ENCODE measurements around the gene VPS13C.

Gene VPS13C

GRCh38 chr15:61829514-61829889 lies 230.7 kb downstream of the VPS13C start:
- DNase-seq (ENCODE audit: extremely low spot score) = no peak
- ChIA-PET CTCF (interaction anchor here (1.2 kb wide), 1 partner anchor 9 kb away, joined by 3 read pairs; no protein-coding TSS in a partner anchor), POLR2A (no interaction called here)
- TF ChIP-seq PKNOX1 (IDR thresholded peaks at IDR 0.05) = no peak

- ChIA-PET CTCF (interaction anchor here (1.2 kb wide), 1 partner anchor 10 kb away, joined by 3 read pairs; no protein-coding TSS in a partner anchor), POLR2A (no interaction called here)
- no peak for DNase-seq (ENCODE audit: extremely low spot score)
- TF ChIP-seq FOXK2 (IDR thresholded peaks at IDR 0.05) = no peak
- TF ChIP-seq FOXA1 (IDR thresholded peaks at IDR 0.05) = no peak
- no peak for TF ChIP-seq PKNOX1 (IDR thresholded peaks at IDR 0.05)
- TF ChIP-seq SUZ12 (IDR thresholded peaks at IDR 0.05) = no peak
- no peak for TF ChIP-seq TARDBP (IDR thresholded peaks at IDR 0.05)
- no peak for TF ChIP-seq HDGF (IDR thresholded peaks at IDR 0.05; ENCODE audit: borderline replicate concordance)
- no peak for TF ChIP-seq NFRKB (IDR thresholded peaks at IDR 0.05)
- no peak for TF ChIP-seq L3MBTL2 (conservative IDR thresholded peaks at IDR 0.05)
- no peak for TF ChIP-seq CTBP1 (IDR thresholded peaks at IDR 0.05; ENCODE audit: borderline replicate concordance)
- TF ChIP-seq BHLHE40 (IDR thresholded peaks at IDR 0.05; ENCODE audit: borderline replicate concordance) = no peak
- no peak for TF ChIP-seq SP1 (IDR thresholded peaks at IDR 0.05)
- no peak for TF ChIP-seq ZNF384 (IDR thresholded peaks at IDR 0.05)
- no peak for TF ChIP-seq ARNT (IDR thresholded peaks at IDR 0.05)
Measured at GRCh38 chr15:61828860-61829513, 231.3 kb downstream of the VPS13C start.

GRCh38 chr15:61828008-61828407 lies 232.2 kb downstream of the VPS13C start:
- ChIA-PET CTCF (no interaction called here), POLR2A (no interaction called here)
- TF ChIP-seq FOXK2 (IDR thresholded peaks at IDR 0.05) (no peak), SUZ12 (IDR thresholded peaks at IDR 0.05) (no peak), TARDBP (IDR thresholded peaks at IDR 0.05) (no peak), ELF4 (IDR thresholded peaks at IDR 0.05) (no peak), CTBP1 (IDR thresholded peaks at IDR 0.05; ENCODE audit: borderline replicate concordance) (no peak), FOXA1 (IDR thresholded peaks at IDR 0.05) (no peak), NFRKB (IDR thresholded peaks at IDR 0.05) (no peak), HDGF (IDR thresholded peaks at IDR 0.05; ENCODE audit: borderline replicate concordance) (no peak), LEF1 (IDR thresholded peaks at IDR 0.05; ENCODE audit: borderline replicate concordance) (no peak), ARNT (IDR thresholded peaks at IDR 0.05) (no peak), PKNOX1 (IDR thresholded peaks at IDR 0.05) (no peak), SP1 (IDR thresholded peaks at IDR 0.05) (no peak), BHLHE40 (IDR thresholded peaks at IDR 0.05; ENCODE audit: borderline replicate concordance) (no peak), FOXM1 (IDR thresholded peaks at IDR 0.05; ENCODE audit: borderline replicate concordance) (no peak), L3MBTL2 (conservative IDR thresholded peaks at IDR 0.05) (no peak), ZNF384 (IDR thresholded peaks at IDR 0.05) (no peak)
- DNase-seq (ENCODE audit: extremely low spot score) = no peak

GRCh38 chr15:61827131-61827530 lies 233.1 kb downstream of the VPS13C start:
- no peak for DNase-seq (ENCODE audit: extremely low spot score)
- TF ChIP-seq LEF1 (IDR thresholded peaks at IDR 0.05; ENCODE audit: borderline replicate concordance) (no peak), BHLHE40 (IDR thresholded peaks at IDR 0.05; ENCODE audit: borderline replicate concordance) (no peak), NFRKB (IDR thresholded peaks at IDR 0.05) (no peak)
- ChIA-PET POLR2A (no interaction called here), CTCF (no interaction called here)

GRCh38 chr15:61824291-61824690 lies 236.0 kb downstream of the VPS13C start:
- ChIA-PET CTCF (no interaction called here), POLR2A (no interaction called here)
- TF ChIP-seq HDGF (IDR thresholded peaks at IDR 0.05; ENCODE audit: borderline replicate concordance) (no peak), SUZ12 (IDR thresholded peaks at IDR 0.05) (no peak), FOXA1 (IDR thresholded peaks at IDR 0.05) (no peak), L3MBTL2 (conservative IDR thresholded peaks at IDR 0.05) (no peak), CTBP1 (IDR thresholded peaks at IDR 0.05; ENCODE audit: borderline replicate concordance) (no peak), ARNT (IDR thresholded peaks at IDR 0.05) (no peak), PKNOX1 (IDR thresholded peaks at IDR 0.05) (no peak), ELF4 (IDR thresholded peaks at IDR 0.05) (no peak), BHLHE40 (IDR thresholded peaks at IDR 0.05; ENCODE audit: borderline replicate concordance) (no peak), ZNF384 (IDR thresholded peaks at IDR 0.05) (no peak)
- no peak for DNase-seq (ENCODE audit: extremely low spot score)

GRCh38 chr15:61822511-61822910 lies 237.7 kb downstream of the VPS13C start:
- ChIA-PET POLR2A (no interaction called here), CTCF (interaction anchor here (0.8 kb wide), 1 partner anchor 12 kb away, joined by 4 read pairs; no protein-coding TSS in a partner anchor)
- TF ChIP-seq BHLHE40 (IDR thresholded peaks at IDR 0.05; ENCODE audit: borderline replicate concordance) (no peak), ELF4 (IDR thresholded peaks at IDR 0.05) (no peak), TARDBP (IDR thresholded peaks at IDR 0.05) (no peak), CTBP1 (IDR thresholded peaks at IDR 0.05; ENCODE audit: borderline replicate concordance) (no peak), L3MBTL2 (conservative IDR thresholded peaks at IDR 0.05) (no peak), FOXM1 (IDR thresholded peaks at IDR 0.05; ENCODE audit: borderline replicate concordance) (no peak), FOXA1 (IDR thresholded peaks at IDR 0.05) (no peak), HDGF (IDR thresholded peaks at IDR 0.05; ENCODE audit: borderline replicate concordance) (no peak), NFRKB (IDR thresholded peaks at IDR 0.05) (no peak), FOXK2 (IDR thresholded peaks at IDR 0.05) (no peak), SP1 (IDR thresholded peaks at IDR 0.05) (no peak), ARNT (IDR thresholded peaks at IDR 0.05) (no peak), PKNOX1 (IDR thresholded peaks at IDR 0.05) (no peak), LEF1 (IDR thresholded peaks at IDR 0.05; ENCODE audit: borderline replicate concordance) (no peak), SUZ12 (IDR thresholded peaks at IDR 0.05) (no peak)
- DNase-seq (ENCODE audit: extremely low spot score) = no peak
